C4-2B (cell line): Measurements from ENCODE around the gene CHST11.

ENCODE experiments used
- H3K27ac ChIP-seq: fragments of 450-650 bp; 2 replicates; pipeline ENCODE4 v1.5.1; 2017
- CTCF ChIP-seq: fragments of 450-650 bp; conservative IDR thresholded peaks from 2 replicates; pipeline ENCODE4 v1.5.1; 2017; ENCODE audit warnings: mild to moderate bottlenecking
- ZFX ChIP-seq: fragments of 450-650 bp; IDR thresholded peaks from 2 replicates; pipeline ENCODE4 v1.6.1; 2017

The CHST11 gene

DNA sequence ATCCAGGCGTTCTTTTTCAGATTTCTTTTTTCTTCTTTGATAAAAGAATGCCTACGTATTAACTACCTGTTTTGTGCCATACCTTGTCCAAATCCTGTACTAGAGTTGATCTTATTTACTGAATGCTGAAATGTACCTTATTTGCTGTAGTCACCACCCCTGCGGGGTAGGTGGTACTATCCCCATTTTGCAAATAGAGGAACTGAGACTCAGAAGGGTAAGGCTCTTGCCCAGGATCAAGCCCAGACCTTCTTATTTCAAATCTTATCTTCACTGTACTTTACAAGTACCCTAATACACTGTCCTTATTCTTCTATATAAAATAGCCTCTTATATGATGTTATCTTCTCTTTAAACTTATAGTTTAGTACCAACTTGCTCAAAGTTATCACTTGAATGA is 294.8 kb downstream of the CHST11 start:
- TF ChIP-seq ZFX (no peak), CTCF (no peak)
- H3K27ac ChIP-seq: no peak overlapping the region

DNA sequence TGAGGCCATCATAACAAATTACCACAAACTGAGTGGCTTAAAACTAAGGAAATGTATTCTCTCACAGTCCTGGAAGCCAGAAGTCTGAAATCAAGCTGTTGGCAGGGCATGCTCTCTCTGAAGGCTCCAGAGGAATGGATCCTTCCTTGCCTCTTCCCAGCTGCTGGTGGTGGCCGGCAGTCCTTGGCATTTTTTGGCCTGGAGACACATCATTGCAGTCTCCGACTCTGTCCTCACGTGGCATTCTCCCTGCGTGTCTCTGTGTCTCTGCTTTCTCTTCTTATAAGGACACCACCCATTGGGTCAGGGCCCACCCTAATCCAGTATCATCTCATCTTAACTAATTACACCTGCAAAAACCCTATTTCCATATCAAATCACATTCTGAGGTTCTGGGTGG is 295.3 kb downstream of the CHST11 start:
- no peak for TF ChIP-seq CTCF
- no peak for TF ChIP-seq ZFX
- H3K27ac ChIP-seq: no peak overlapping the region

DNA sequence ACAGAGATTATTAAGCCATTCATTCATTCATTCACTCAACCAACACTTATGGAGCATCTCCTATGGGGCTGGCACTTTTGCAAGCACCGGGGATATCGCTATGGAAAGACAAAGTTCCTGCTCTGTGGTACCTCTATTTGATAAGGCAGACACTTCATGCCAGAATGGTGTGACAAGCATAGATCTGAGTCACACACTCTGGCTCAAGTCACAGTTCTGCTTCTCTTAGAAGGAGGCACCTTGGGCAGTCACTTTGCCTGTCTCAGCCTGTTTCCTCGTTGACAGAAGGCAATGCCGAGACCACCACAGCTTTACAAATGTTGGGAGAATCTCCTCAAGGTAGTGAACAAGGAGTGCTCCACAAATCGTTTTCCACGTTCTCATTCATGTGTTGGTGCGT is 296.1 kb downstream of the CHST11 start:
- no peak overlapping the region for H3K27ac ChIP-seq
- TF ChIP-seq ZFX (no peak), CTCF (no peak)

DNA sequence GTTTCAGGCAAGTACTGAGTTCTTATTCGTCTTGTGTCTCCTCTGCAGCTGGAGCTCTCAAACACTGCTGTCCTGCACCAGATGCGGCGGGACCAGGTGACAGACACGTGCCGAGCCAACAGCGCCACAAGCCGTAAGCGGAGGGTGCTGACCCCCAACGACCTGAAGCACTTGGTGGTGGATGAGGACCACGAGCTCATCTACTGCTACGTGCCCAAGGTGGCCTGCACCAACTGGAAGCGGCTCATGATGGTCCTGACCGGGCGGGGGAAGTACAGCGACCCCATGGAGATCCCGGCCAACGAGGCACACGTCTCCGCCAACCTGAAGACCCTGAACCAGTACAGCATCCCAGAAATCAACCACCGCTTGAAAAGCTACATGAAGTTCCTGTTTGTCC is 300.2 kb downstream of the CHST11 start:
- no peak overlapping the region for H3K27ac ChIP-seq
- TF ChIP-seq ZFX (no peak), CTCF (no peak)

GRCh38 chr12:104758771-104759170 is 302.0 kb downstream of the CHST11 start:
- TF ChIP-seq ZFX (no peak), CTCF (no peak)
- H3K27ac ChIP-seq: no peak overlapping the region

DNA sequence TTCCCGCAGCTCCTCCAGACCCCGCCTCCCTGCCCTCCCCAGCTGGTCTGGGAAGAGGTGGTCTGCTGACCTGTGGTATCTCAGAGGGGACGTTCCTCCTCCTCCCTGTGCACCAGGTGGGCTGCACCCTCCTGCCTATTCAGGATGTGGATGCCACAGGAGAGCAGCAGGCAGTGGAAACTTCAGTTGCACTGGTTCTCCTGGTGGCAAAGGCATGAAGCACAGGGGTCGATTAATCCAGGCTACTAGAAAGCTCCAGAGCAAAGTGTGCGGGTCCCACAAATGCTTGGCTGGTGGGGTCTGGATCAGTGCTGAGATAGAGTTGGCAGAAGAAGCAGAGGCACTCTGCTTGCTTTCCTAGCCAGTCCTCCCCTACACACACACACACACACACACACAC is 304.3 kb downstream of the CHST11 start:
- TF ChIP-seq CTCF (no peak), ZFX (no peak)
- H3K27ac ChIP-seq: no peak overlapping the region

GRCh38 chr12:104761611-104762010 is 304.9 kb downstream of the CHST11 start:
- no peak overlapping the region for H3K27ac ChIP-seq
- TF ChIP-seq ZFX (no peak), CTCF (no peak)
